Activated naive CD4-positive, alpha-beta T cell treated with anti-CD3 and anti-CD28 coated beads, Interleukin-2, amount 50 U/mL, for 24 hours (primary cell): Measurements from ENCODE around the gene VSIG10L.

ENCODE experiments used
- H3K27ac Mint-ChIP-seq: one replicate; pipeline ENCODE4 v1.8.0; 2021; ENCODE audit warnings: mild to moderate bottlenecking, mixed read lengths
- H3K27me3 Mint-ChIP-seq: one replicate; pipeline ENCODE4 v1.8.0; 2021; ENCODE audit warnings: mixed read lengths
- H3K36me3 Mint-ChIP-seq: one replicate; pipeline ENCODE4 v1.8.0; 2021; ENCODE audit warnings: mixed read lengths
- H3K4me1 Mint-ChIP-seq: one replicate; pipeline ENCODE4 v1.8.0; 2021; ENCODE audit warnings: mixed read lengths
- H3K4me3 Mint-ChIP-seq: one replicate; pipeline ENCODE4 v1.8.0; 2021; ENCODE audit warnings: mild to moderate bottlenecking, mixed read lengths
- H3K9me3 Mint-ChIP-seq: one replicate; pipeline ENCODE4 v1.8.0; 2021; ENCODE audit warnings: mixed read lengths

VSIG10L gene

DNA sequence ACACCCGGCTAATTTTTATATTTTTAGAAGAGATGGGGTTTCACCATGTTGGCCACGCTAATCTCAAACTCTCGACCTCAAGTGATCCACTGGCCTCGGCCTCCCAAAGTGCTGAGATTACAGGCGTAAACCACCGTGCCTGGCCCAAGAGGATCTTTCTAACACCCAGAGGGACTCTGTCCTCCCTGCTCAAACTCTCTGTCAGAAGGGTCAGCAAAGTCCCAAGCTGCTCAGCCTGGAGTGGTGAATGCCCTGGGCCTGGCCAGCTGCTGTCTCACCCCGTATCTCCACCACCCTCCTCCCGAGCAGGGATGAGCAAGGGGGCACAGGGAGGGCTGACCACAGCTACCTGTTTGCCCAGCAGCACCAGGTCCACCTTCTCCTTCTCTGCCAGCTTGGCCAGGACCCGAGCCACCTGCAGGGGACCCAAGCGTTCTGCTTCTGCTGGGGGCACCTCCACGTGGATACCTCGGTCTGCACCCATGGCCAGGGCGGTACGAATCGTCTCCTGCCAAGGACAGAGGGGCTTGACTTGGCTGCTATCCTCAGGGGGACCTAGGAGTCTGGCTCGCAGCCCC is 10.9 kb upstream of the VSIG10L start:
- Mint-ChIP-seq H3K4me1 (peaks cover 24% of the 10 kb centered on the region), H3K9me3 (no peaks in the 10 kb centered on the region), H3K27me3 (no peaks in the 10 kb centered on the region), H3K27ac (no peak overlapping the region), H3K4me3 (no peak overlapping the region), H3K36me3 (peaks cover 7% of the 10 kb centered on the region)

DNA sequence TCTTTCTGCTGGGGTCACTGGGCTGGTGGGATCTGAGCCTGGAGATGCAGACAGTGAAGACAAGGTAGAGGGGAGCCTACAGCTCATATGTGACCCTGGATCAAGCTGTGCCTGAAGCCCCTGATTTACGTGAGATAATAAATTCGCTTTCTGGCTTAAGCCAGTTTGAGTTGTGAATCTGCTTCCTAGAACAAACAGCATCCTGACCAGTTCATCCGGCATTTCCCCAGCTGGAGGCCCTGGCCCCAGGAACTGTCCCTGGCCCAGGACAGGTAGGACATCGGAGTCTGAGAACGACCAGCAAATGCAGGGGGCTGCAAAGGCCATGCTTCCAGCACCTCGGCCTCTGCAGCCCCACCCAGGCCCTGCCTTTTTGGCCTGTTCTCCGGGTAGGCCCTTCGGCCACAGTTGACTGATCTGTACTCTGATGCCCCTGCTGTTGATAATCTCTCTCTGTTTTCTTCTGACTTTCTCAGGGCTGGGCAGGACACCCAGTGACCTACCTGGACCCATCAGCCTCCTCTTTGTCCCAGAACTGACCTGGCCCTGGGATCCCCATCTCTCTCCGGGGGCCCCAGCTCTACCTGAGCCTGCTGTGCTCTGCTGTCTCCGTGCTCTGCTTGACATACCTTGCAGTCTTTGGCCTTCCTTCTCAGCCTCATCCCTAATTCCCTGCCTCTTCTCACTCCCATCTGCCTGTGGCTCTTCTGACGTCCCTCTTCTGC is 9.5 kb upstream of the VSIG10L start:
- peaks cover 9% of the 10 kb centered on the region for H3K36me3 Mint-ChIP-seq
- H3K9me3 Mint-ChIP-seq = no peaks in the 10 kb centered on the region
- peaks cover 20% of the 10 kb centered on the region for H3K4me1 Mint-ChIP-seq
- no peaks in the 10 kb centered on the region for H3K27me3 Mint-ChIP-seq
- no peak overlapping the region for H3K4me3 Mint-ChIP-seq
- H3K27ac Mint-ChIP-seq = no peak overlapping the region

DNA sequence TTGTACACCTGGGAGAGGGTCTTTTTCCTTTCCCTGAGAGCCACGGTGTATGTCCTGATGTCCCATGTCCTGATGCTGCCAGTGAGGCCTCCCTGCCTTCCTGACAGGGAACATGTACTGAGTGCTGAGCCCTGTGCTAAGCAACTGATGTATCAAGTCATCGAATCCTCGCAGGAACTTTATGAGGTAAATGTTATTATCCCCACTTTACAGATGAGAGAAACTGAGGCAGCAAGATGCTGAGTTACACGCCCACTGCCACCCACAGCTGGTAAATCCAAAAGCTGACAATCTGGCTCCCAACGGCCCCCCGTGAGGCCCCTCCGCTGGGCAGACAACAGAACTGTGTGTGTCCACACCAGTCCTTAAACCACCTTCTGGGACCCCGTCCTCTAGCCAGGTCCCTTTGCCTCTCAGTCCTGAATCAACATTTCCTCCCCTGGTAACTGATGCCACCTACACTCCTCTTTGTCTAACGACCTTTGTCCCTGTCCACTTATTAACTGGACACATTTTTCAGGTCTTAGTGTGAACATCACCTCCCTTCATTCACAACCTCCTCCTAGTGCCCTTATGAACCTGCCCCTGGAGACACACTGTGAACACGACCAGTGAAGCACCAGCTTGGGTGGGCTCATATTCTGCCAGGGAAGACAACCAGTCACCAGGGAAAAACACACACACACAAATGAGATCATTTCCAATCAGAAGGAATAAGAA is 5.4 kb upstream of the VSIG10L start:
- no peaks in the 10 kb centered on the region for H3K9me3 Mint-ChIP-seq
- H3K36me3 Mint-ChIP-seq = peaks cover 12% of the 10 kb centered on the region
- no peak overlapping the region for H3K27ac Mint-ChIP-seq
- H3K4me1 Mint-ChIP-seq = no peaks in the 10 kb centered on the region
- H3K27me3 Mint-ChIP-seq = no peaks in the 10 kb centered on the region
- H3K4me3 Mint-ChIP-seq = no peak overlapping the region

- Mint-ChIP-seq H3K9me3 (no peaks in the 10 kb centered on the region), H3K36me3 (peaks cover 7% of the 10 kb centered on the region), H3K27me3 (no peaks in the 10 kb centered on the region), H3K4me1 (no peaks in the 10 kb centered on the region), H3K27ac (no peak overlapping the region), H3K4me3 (no peak overlapping the region)
Measured at GRCh38 chr19:51346742-51347141, 4.8 kb upstream of the VSIG10L start.

- Mint-ChIP-seq H3K27ac (peak overlapping the region; percentile 30), H3K4me3 (no peak overlapping the region), H3K9me3 (no peaks in the 10 kb centered on the region), H3K27me3 (no peaks in the 10 kb centered on the region), H3K4me1 (no peaks in the 10 kb centered on the region), H3K36me3 (peaks cover 5% of the 10 kb centered on the region)
Measured at GRCh38 chr19:51345076-51345620, 3.2 kb upstream of the VSIG10L start.

DNA sequence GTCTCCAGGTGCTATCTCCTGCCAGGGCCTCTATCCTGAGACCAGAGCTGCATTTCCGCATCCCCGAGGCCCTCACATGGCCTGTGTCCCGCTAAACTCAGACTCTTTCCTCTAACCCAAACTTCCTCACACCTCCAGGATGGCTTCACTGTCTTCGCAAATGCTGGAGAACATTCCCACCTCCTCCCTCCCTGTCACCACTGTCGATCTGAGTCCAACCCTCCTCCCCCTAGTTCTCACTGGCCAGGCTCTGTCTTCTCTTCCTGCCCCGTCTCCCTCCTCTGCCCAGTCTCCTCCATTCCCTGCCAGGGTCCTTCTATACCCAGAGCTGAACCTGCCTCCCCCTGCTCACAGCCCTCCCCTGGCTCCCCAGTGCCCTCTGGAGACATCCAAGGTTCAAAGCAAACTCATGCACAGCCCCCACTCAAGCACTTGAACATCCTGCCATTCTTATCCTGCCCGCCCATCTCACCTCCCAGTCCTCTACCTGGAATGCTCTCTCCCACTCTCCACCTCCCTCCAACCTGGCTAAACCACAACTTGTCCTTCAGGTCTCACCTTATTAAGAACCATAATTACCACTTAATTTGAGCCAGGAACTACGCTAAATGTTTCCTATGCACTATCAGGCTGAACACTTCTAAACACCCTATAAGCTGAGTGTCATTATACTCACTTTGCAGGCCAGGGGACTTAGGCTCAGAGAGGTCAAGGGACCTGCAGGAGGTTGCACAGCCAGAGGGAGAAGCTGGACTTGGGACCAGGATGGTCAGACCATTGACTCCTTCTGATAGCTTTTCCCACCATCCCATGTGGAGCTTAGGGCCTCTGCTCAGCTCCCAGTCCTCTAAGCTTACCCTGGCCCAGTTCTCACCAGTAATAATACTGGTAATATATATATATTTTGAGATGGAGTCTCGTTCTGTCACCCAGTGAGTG is 961 bp upstream of the VSIG10L start:
- H3K27ac Mint-ChIP-seq = no peak overlapping the region
- no peaks in the 10 kb centered on the region for H3K27me3 Mint-ChIP-seq
- H3K9me3 Mint-ChIP-seq = no peaks in the 10 kb centered on the region
- H3K4me3 Mint-ChIP-seq = peak overlapping the region; percentile 24
- H3K36me3 Mint-ChIP-seq = peaks cover 5% of the 10 kb centered on the region
- peaks cover 14% of the 10 kb centered on the region for H3K4me1 Mint-ChIP-seq

GRCh38 chr19:51341066-51341465 is 873 bp downstream of the VSIG10L start:
- Mint-ChIP-seq H3K36me3 (peaks cover 3% of the 10 kb centered on the region), H3K4me1 (peaks cover 14% of the 10 kb centered on the region), H3K9me3 (no peaks in the 10 kb centered on the region), H3K4me3 (peak overlapping the region; percentile 54), H3K27ac (no peak overlapping the region), H3K27me3 (no peaks in the 10 kb centered on the region)

DNA sequence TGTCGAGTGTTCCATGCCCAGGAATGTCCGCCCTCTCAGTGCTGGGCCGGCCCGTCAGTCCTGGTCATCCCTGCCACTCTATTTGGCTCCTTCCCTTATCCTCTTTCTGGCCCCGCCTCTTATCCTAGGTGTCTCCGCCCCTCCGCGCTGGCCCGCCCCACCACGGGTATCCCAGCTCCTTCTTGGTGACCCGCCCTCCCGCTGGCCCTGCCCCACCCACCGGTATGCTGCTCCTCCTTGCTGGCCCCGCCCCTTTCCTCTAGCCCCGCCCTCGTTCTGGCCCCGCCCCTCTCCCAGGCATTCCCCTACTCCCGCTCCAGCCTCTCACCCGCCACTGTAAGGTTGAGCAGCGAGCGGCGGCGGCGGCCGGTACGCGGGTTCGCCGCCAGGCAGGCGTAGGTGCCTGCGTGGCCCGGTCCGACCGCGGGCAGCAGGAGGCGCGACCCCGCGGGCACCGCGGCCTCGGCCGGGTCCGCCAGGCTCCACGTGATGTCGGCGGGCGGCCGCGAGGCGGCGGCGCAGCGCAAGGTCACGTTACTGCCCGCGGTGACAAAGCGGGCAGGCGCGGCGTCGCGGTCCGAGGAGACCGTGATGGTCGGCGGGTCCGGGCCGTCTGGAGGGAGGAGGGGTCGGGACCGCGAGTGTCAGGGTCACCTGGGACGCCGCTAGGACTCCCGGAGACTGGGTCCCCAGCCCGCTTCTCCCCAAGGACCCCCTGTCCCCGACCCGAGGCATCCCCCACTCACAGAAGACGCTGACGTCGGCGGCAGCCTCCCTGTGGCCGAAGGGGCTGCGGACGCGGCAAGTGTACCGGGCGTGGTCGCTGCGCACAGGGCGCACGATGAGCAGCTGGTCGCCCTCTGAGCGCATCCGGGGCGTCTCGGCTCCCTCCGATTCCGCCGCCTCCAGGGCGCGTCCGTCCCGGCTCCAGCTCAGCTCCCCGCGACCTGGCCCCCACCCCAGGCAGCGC is 2.0 kb downstream of the VSIG10L start:
- H3K36me3 Mint-ChIP-seq = peaks cover 3% of the 10 kb centered on the region
- no peaks in the 10 kb centered on the region for H3K27me3 Mint-ChIP-seq
- H3K4me3 Mint-ChIP-seq = peak overlapping the region; percentile 84
- H3K4me1 Mint-ChIP-seq = peaks cover 14% of the 10 kb centered on the region
- H3K27ac Mint-ChIP-seq = no peak overlapping the region
- H3K9me3 Mint-ChIP-seq = no peaks in the 10 kb centered on the region

DNA sequence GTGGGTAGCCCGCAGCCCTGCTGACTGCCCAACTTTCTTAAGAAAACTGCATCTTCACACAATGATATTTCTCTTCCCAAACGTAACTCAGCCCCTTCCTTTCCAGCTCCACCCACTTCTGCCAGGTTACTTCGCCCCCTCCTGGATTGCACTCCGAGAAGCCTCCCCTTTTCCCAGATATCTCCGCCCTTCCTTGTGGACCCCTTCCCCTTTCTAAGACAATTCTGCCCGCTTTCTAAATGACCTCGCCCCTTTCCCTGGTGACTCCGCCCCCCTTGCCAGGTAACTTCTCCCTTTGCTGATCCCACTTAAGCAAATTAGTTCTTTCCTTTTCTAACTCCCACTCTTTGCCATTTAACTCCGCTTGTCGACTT is 2.6 kb downstream of the VSIG10L start:
- Mint-ChIP-seq H3K4me3 (peak overlapping the region; percentile 84), H3K27me3 (no peaks in the 10 kb centered on the region), H3K27ac (no peak overlapping the region), H3K4me1 (peaks cover 14% of the 10 kb centered on the region), H3K36me3 (no peaks in the 10 kb centered on the region), H3K9me3 (no peaks in the 10 kb centered on the region)

DNA sequence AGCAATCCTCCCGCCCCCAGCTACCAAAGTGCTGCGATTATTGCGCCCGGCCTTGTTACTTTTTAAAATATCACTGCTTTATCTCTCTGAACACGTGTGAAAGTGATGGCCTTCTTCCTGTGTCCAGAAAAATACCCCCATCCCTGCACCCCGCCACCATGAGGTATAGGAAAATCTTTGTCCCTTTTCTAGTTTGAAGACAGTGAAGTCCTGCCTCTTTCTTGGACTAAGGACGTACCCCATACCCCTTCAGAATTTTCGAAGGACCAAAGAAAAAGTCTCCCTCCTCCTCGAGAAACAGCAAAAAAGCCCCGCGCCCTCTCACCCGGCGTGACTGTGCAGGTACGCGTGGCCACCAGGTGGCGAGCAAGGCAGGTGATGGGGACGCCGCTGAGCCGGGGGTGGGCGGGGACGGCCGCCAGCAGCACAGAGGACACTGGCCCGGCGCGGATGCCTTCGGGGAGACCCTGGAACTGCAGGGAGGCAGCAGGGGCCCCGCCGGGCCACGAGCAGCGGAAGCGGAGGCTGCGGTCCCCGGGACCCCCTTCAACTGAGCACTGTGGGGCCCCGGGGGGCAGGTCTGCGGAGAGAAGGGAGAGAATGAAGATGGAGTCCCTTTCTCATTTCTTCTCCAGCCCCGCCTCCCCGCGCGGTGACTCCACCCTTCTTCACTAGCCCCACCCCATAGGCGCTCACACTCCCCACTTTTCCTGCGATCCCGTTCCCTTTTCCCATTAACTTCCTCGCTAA is 3.2 kb downstream of the VSIG10L start:
- Mint-ChIP-seq H3K4me1 (peaks cover 14% of the 10 kb centered on the region), H3K27ac (peak overlapping the region; percentile 5), H3K4me3 (peak overlapping the region; percentile 84), H3K27me3 (peaks cover under 1% of the 10 kb centered on the region), H3K9me3 (no peaks in the 10 kb centered on the region), H3K36me3 (no peaks in the 10 kb centered on the region)

GRCh38 chr19:51337861-51338562 is 3.9 kb downstream of the VSIG10L start:
- H3K27ac Mint-ChIP-seq = no peak overlapping the region
- peaks cover 2% of the 10 kb centered on the region for H3K27me3 Mint-ChIP-seq
- H3K9me3 Mint-ChIP-seq = no peaks in the 10 kb centered on the region
- H3K4me1 Mint-ChIP-seq = peaks cover 14% of the 10 kb centered on the region
- peak overlapping the region; percentile 84 for H3K4me3 Mint-ChIP-seq
- H3K36me3 Mint-ChIP-seq = no peaks in the 10 kb centered on the region

- Mint-ChIP-seq H3K36me3 (no peaks in the 10 kb centered on the region), H3K9me3 (no peaks in the 10 kb centered on the region), H3K27me3 (peaks cover 2% of the 10 kb centered on the region), H3K27ac (no peak overlapping the region), H3K4me3 (no peak overlapping the region), H3K4me1 (peaks cover 14% of the 10 kb centered on the region)
Measured at GRCh38 chr19:51337141-51337860, 4.6 kb downstream of the VSIG10L start.
